AG04450 (cell line): ENCODE results near the gene TMED4. TPM values are rescaled to one million over a fixed set of nuclear protein-coding genes. Genes with fewer than 3 reads are reported as not detected.

ENCODE experiments used
- CTCF ChIA-PET: fragments of 300-600, 350-600 bp; formaldehyde crosslinking; extraction: SDS; loops from one replicate; lab custom pipeline; 2022; ENCODE audit warnings: antibody characterized with exemption, inconsistent platforms; lab: Charles Lee
- POLR2A ChIA-PET: fragments of 350-600 bp; formaldehyde crosslinking; extraction: SDS; loops from one replicate; lab custom pipeline; 2021; ENCODE audit warnings: antibody characterized with exemption, inconsistent platforms; lab: Yijun Ruan, JAX
- DNase-seq: peaks from one replicate; pipeline ENCODE4 v3.0.0-alpha.2; 2011; ENCODE audit warnings: low read depth, low spot score
- H3K27ac ChIP-seq: one replicate; pipeline ENCODE4 v1.5.1; 2012; ENCODE audit warnings: low read depth, low read length, control low read depth
- H3K27me3 ChIP-seq: one replicate; pipeline ENCODE4 v1.6.0; 2012; ENCODE audit warnings: low read length; ENCODE audit not compliant: control insufficient read depth, insufficient read depth
- H3K4me3 ChIP-seq: 2 replicates; pipeline ENCODE4 v1.5.1; 2011; ENCODE audit warnings: mild to moderate bottlenecking, low read depth, low read length, control low read depth
- H3K9me3 ChIP-seq: 2 replicates; pipeline ENCODE4 v1.5.1; 2012; ENCODE audit warnings: low read length; ENCODE audit not compliant: control insufficient read depth, insufficient read depth
- CTCF ChIP-seq: IDR thresholded peaks from 2 replicates; pipeline ENCODE4 v1.5.1; 2011; ENCODE audit warnings: low read depth, low read length, control low read depth, inconsistent platforms
- polyA plus RNA-seq: library from polyadenylated mRNA; depleted of rRNA; stranded (reverse); fragments of >200 nt; gene quantifications from 2 replicates; pipeline ENCODE4 v1.2.3, GENCODE V29; 2011

The TMED4 gene
- polyA plus RNA-seq, 1 experiment: 78.4 TPM

- TF ChIP-seq CTCF: no peak
- Histone ChIP-seq H3K27me3 (no peaks in the 10 kb centered on the region), H3K9me3 (peaks cover 3% of the 10 kb centered on the region; the same call in 1 of the 2 replicates), H3K4me3 (no peak overlapping the region), H3K27ac (no peak overlapping the region)
- CTCF ChIA-PET: no interaction called here
- POLR2A ChIA-PET: no interaction called here
- no peak for DNase-seq
Measured at GRCh38 chr7:44538093-44538797, 43.8 kb downstream of the TMED4 start.

GRCh38 chr7:44537442-44537841, 44.6 kb downstream of the TMED4 start:
- H3K9me3 ChIP-seq: peaks cover 3% of the 10 kb centered on the region; the same call in 1 of the 2 replicates
- CTCF ChIA-PET: interaction anchor here (0.6 to 0.9 kb wide), 2 partner anchors 16 to 28 kb away, joined by 3 to 4 read pairs; no protein-coding TSS in a partner anchor
- POLR2A ChIA-PET: no interaction called here
- H3K27me3 ChIP-seq: no peaks in the 10 kb centered on the region
- no peak for TF ChIP-seq CTCF
- H3K27ac ChIP-seq: no peak overlapping the region
- H3K4me3 ChIP-seq: no peak overlapping the region
- no peak for DNase-seq

- TF ChIP-seq CTCF: no peak
- no peaks in the 10 kb centered on the region for H3K27me3 ChIP-seq
- no peak for DNase-seq
- H3K27ac ChIP-seq: no peak overlapping the region
- CTCF ChIA-PET: no interaction called here
- H3K4me3 ChIP-seq: no peak overlapping the region
- peaks cover 3% of the 10 kb centered on the region; the same call in 1 of the 2 replicates for H3K9me3 ChIP-seq
- POLR2A ChIA-PET: no interaction called here
Measured at GRCh38 chr7:44536090-44536489, 45.9 kb downstream of the TMED4 start.

GRCh38 chr7:44535348-44536064, 46.5 kb downstream of the TMED4 start:
- ChIA-PET POLR2A (interaction anchor here (0.7 kb wide), 1 partner anchor 295 kb away, joined by 5 read pairs; no protein-coding TSS in a partner anchor), CTCF (interaction anchor here (1.5 to 1.6 kb wide), 3 partner anchors 13 to 58 kb away, joined by 3 to 7 read pairs (median 4); no protein-coding TSS in a partner anchor)
- H3K27me3 ChIP-seq: no peaks in the 10 kb centered on the region
- DNase-seq: no peak
- no peak for TF ChIP-seq CTCF
- no peak overlapping the region for H3K27ac ChIP-seq
- peaks cover 3% of the 10 kb centered on the region; the same call in 1 of the 2 replicates for H3K9me3 ChIP-seq
- no peak overlapping the region for H3K4me3 ChIP-seq
